Measurements from ENCODE around the gene NUP50.

Gene NUP50

GRCh38 chr22:45208993-45209838, 45.5 kb downstream of the NUP50 start:
- DNase-seq (ENCODE audit: low read depth), result peak; percentile 80
- TF ChIP-seq CTCF (conservative IDR thresholded peaks at IDR 0.05; ENCODE audit: low read length), result peak; percentile 58
- no peak overlapping the region for H3K4me3 ChIP-seq (ENCODE audit: low read length)

GRCh38 chr22:45210174-45210573, 46.4 kb downstream of the NUP50 start:
- H3K4me3 ChIP-seq (ENCODE audit: low read length), result peak overlapping the region; percentile 62; the same call in 1 of the 2 replicates
- no peak for TF ChIP-seq CTCF (conservative IDR thresholded peaks at IDR 0.05; ENCODE audit: low read length)

DNA sequence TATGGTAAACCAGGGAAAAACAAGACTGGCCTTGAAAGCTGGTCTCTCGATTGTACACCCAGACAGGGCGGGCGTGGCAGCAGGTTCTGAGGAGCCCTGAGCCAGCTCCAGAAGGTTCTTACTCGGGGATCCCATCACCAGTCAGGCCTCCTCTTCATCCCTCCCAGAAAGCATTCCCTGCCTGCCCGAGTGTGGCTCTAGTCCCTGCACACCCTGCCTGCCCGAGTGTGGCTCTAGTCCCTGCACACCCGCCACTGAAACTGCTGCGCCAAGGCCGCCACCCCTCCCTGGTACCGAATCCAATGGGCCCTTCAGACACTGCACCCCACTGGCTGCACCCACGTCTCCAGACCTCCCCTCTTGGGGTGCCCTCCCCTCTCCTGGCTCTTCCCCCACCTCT, 46.9 kb downstream of the NUP50 start:
- DNase-seq (ENCODE audit: low read depth), result no peak
- TF ChIP-seq CTCF (conservative IDR thresholded peaks at IDR 0.05; ENCODE audit: low read length), result no peak
- H3K4me3 ChIP-seq (ENCODE audit: low read length), result peak overlapping the region; percentile 62

More at GRCh38 chr22:45210174-45210573, 46.4 kb downstream of the NUP50 start:
- DNase-seq (ENCODE audit: low read depth), result no peak

GRCh38 chr22:45210991-45211390, 47.3 kb downstream of the NUP50 start:
- no peak for TF ChIP-seq CTCF (conservative IDR thresholded peaks at IDR 0.05; ENCODE audit: low read length)
- peak; percentile 94 for DNase-seq (ENCODE audit: low read depth)
- H3K4me3 ChIP-seq (ENCODE audit: low read length), result peak overlapping the region; percentile 62

DNA sequence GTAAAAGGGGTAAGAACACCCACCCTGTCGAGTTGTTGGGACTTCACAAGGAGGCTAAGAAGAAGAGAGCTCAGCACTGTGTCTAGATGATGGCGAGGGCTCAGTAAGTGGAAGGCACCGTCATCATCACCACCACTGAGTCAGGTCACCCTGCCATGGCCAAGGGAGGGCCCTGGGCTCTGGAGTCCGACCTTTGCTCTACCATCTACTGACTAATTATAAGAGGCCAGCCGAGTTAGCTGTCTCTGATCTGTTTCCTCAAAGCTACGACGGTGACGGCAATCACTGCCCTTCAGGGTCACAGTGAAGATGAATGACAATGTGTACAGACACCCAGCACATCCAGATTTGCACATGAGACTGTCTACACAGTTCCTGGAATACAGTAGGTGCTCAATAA, 47.7 kb downstream of the NUP50 start:
- no peak for DNase-seq (ENCODE audit: low read depth)
- peak overlapping the region; percentile 62 for H3K4me3 ChIP-seq (ENCODE audit: low read length)
- no peak for TF ChIP-seq CTCF (conservative IDR thresholded peaks at IDR 0.05; ENCODE audit: low read length)

DNA sequence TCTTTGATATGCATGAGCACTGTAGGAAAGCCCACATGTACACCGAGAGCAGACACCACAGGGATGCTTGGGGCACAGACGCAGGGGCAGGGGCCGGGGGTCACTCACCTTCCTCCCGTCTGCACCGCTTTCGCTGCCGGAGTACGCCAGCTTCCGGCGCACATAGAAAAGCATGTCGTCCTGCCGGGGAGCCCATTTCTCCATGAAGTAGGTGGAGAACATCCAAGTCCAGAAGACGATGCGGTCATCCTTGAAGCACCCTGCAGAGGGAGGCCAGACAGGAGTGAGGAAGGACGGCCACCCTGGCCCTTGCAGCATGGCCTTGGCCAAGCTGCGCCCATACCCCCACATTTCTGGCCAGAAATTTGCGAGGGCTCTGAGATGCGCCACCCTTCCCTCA, 48.1 kb downstream of the NUP50 start:
- TF ChIP-seq CTCF (conservative IDR thresholded peaks at IDR 0.05; ENCODE audit: low read length), result no peak; the same call in 1 of the 2 replicates
- DNase-seq (ENCODE audit: low read depth), result peak; percentile 72
- peak overlapping the region; percentile 62 for H3K4me3 ChIP-seq (ENCODE audit: low read length)

DNA sequence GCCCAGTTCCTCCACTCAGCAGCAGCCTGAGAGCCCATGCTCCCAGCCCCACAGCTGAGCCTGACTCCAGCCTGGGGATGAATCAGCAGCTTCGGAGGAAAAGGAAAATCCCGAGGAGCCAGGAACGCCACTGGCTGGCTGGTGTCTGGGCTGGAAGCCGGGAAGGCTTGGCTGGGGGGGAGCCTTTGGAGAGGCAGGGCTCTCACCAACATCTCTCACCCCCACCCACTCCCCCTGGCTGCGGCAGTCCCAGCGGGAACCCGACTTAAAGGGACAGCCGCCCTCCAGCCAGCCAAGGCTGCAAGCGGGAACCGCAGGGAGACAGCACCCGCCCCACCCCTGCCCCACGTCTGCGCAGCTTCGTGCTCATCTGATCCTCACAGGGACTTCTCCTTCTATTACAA, 48.6 kb downstream of the NUP50 start:
- TF ChIP-seq CTCF (conservative IDR thresholded peaks at IDR 0.05; ENCODE audit: low read length), result no peak; the same call in 1 of the 2 replicates
- peak overlapping the region; percentile 62 for H3K4me3 ChIP-seq (ENCODE audit: low read length)
- DNase-seq (ENCODE audit: low read depth), result peak; percentile 92
